HepG2 (cell line): ENCODE data around the gene S100A4. TPM values are rescaled to one million over a fixed set of nuclear protein-coding genes. Genes with fewer than 3 reads are reported as not detected.

Source experiments
- ATAC-seq: fragments of 200-7000 bp; cut with Tn5 transposase; 3 replicates; pipeline ENCODE4 v1.9.1; 2020; ENCODE audit warnings: mild to moderate bottlenecking, moderate library complexity
- BruUV-seq: library from RNA; stranded (reverse); fragments of 400-500 nt; replicated peaks from 2 replicates; lab custom pipeline; 2021; lab: Mats Ljungman, UMichigan
- CTCF ChIA-PET: fragments of 300-600 bp; formaldehyde crosslinking; extraction: SDS; loops from one replicate; lab custom pipeline; 2021; ENCODE audit warnings: low total read pairs, inconsistent platforms, low intra/inter-chr PET ratio; lab: Yijun Ruan, JAX
- POLR2A ChIA-PET: fragments of 350-600 bp; sonication (Branson Sonifier 250); formaldehyde crosslinking; loops from one replicate; lab custom pipeline; 2020; ENCODE audit warnings: antibody characterized with exemption, inconsistent platforms; lab: Yijun Ruan, JAX
- DNase-seq: peaks from one replicate; pipeline ENCODE4 v3.0.0-alpha.2; 2015; ENCODE audit warnings: low spot score
- FAIRE-seq: peaks from 3 replicates; lab custom pipeline; 2011; peaks lifted over from hg19 to GRCh38; lab: Jason Lieb, UNC
- H2AFZ ChIP-seq: one replicate; pipeline ENCODE4 v1.6.1; 2011; ENCODE audit warnings: low read length, inconsistent platforms
- H3K27ac ChIP-seq: fragments of 300-600 bp; 3 replicates; pipeline ENCODE4 v1.8.0; 2011; ENCODE audit warnings: mixed run types, mild to moderate bottlenecking, mixed read lengths, low read length, inconsistent platforms; ENCODE audit not compliant: insufficient read depth; ENCODE audit errors: extremely low read length
- H3K27me3 ChIP-seq, 2 experiments: fragments of 200-600 bp in 1 of 2; 2 replicates in 1 of 2; 3 replicates in 1 of 2; pipeline versions ENCODE4 v1.6.0 to v1.8.0; 2011; ENCODE audit warnings: low read length in 2 of 2, mild to moderate bottlenecking in 2 of 2, moderate library complexity in 2 of 2, inconsistent platforms in 1 of 2; ENCODE audit not compliant: insufficient read depth in 2 of 2, control insufficient read depth in 1 of 2
- H3K36me3 ChIP-seq, 2 experiments: fragments of 200-600 bp in 1 of 2; replicated peaks in 1 of 2; 2 replicates in 1 of 2; 3 replicates in 1 of 2; pipeline versions ENCODE4 v1.5.1 to v1.8.0; 2011; ENCODE audit warnings: low read length in 2 of 2, inconsistent platforms in 1 of 2; ENCODE audit not compliant: insufficient read depth in 2 of 2, control insufficient read depth in 1 of 2
- H3K4me1 ChIP-seq: 2 replicates; pipeline ENCODE4 v1.5.1; 2012; ENCODE audit warnings: low read length, inconsistent platforms; ENCODE audit not compliant: insufficient read depth
- H3K4me2 ChIP-seq: 2 replicates; pipeline ENCODE4 v1.6.0; 2011; ENCODE audit warnings: low read depth, low read length, inconsistent platforms
- H3K4me3 ChIP-seq, 3 experiments: fragments of 200-600 bp in 1 of 3; sonication (generic), shearing (Covaris generic) in 1 of 3; replicated peaks in 1 of 3; 2 replicates each; pipeline ENCODE4 v1.5.1; 2011 to 2016; ENCODE audit warnings: low read length in 3 of 3, inconsistent platforms in 2 of 3, low read depth in 2 of 3, mild to moderate bottlenecking in 2 of 3, control low read depth in 1 of 3, mixed read lengths in 1 of 3; ENCODE audit not compliant: insufficient read depth in 1 of 3
- H3K79me2 ChIP-seq: one replicate; pipeline ENCODE4 v1.6.1; 2011; ENCODE audit warnings: low read length, inconsistent platforms; ENCODE audit not compliant: insufficient read depth
- H3K9ac ChIP-seq: 2 replicates; pipeline ENCODE4 v1.6.0; 2011; ENCODE audit warnings: mild to moderate bottlenecking, low read depth, low read length, inconsistent platforms; ENCODE audit not compliant: insufficient read depth
- H3K9me3 ChIP-seq: 2 replicates; pipeline ENCODE4 v1.5.1; 2012; ENCODE audit warnings: mild to moderate bottlenecking, low read length
- H4K20me1 ChIP-seq: 2 replicates; pipeline ENCODE4 v1.6.0; 2011; ENCODE audit warnings: inconsistent platforms, mild to moderate bottlenecking, low read length, moderate library complexity; ENCODE audit not compliant: insufficient read depth
- ATF2 ChIP-seq: sonication (generic); formaldehyde crosslinking; IDR thresholded peaks from 2 replicates; pipeline ENCODE4 v1.4.0; 2020; ENCODE audit warnings: missing genetic modification reagents
- BORCS8-MEF2B ChIP-seq: sonication (generic); formaldehyde crosslinking; IDR thresholded peaks from 2 replicates; pipeline ENCODE4 v1.8.0; 2022; ENCODE audit warnings: mild to moderate bottlenecking, missing genetic modification reagents
- BRF2 ChIP-seq: sonication (generic); formaldehyde crosslinking; IDR thresholded peaks from 2 replicates; pipeline ENCODE4 v1.8.1; 2022; ENCODE audit warnings: mild to moderate bottlenecking, missing genetic modification reagents
- CBFB ChIP-seq: sonication (generic); formaldehyde crosslinking; IDR thresholded peaks from 2 replicates; pipeline ENCODE4 v1.4.0; 2020; ENCODE audit warnings: missing genetic modification reagents
- CREBL2 ChIP-seq: sonication (generic); formaldehyde crosslinking; IDR thresholded peaks from 2 replicates; pipeline ENCODE4 v1.8.1; 2023; ENCODE audit warnings: missing genetic modification reagents, mild to moderate bottlenecking, borderline replicate concordance
- ESRRA ChIP-seq: sonication (generic); formaldehyde crosslinking; IDR thresholded peaks from 2 replicates; pipeline ENCODE4 v1.5.1; 2020; ENCODE audit warnings: mild to moderate bottlenecking, low read depth, missing genetic modification reagents
- MEIS1 ChIP-seq: sonication (generic); formaldehyde crosslinking; IDR thresholded peaks from 2 replicates; pipeline ENCODE4 v1.9.0; 2021; ENCODE audit warnings: mild to moderate bottlenecking, missing genetic modification reagents, moderate library complexity, borderline replicate concordance
- MTA1 ChIP-seq: sonication (generic); formaldehyde crosslinking; IDR thresholded peaks from 2 replicates; pipeline ENCODE4 v1.4.0; 2020; ENCODE audit warnings: missing genetic modification reagents, mild to moderate bottlenecking, borderline replicate concordance
- NFKBIZ ChIP-seq: IDR thresholded peaks from 2 replicates; pipeline ENCODE4 v1.6.1; 2018; ENCODE audit warnings: missing genetic modification reagents, missing compliant biosample characterization
- RXRA ChIP-seq: sonication (generic); formaldehyde crosslinking; IDR thresholded peaks from 2 replicates; pipeline ENCODE4 v1.5.1; 2020; ENCODE audit warnings: missing genetic modification reagents
- SRSF9 ChIP-seq: fragments of 200-400 bp; formaldehyde crosslinking; IDR thresholded peaks from 2 replicates; pipeline ENCODE4 v1.6.1; 2018; ENCODE audit warnings: borderline replicate concordance, mild to moderate bottlenecking, low read depth, low read length; ENCODE audit not compliant: insufficient read depth, poor library complexity, severe bottlenecking
- TOE1 ChIP-seq: sonication (generic); formaldehyde crosslinking; IDR thresholded peaks from 2 replicates; pipeline ENCODE4 v1.4.0; 2020; ENCODE audit warnings: mild to moderate bottlenecking, missing genetic modification reagents
- ZBTB38 ChIP-seq: sonication (generic); formaldehyde crosslinking; IDR thresholded peaks from 2 replicates; pipeline ENCODE4 v1.5.1; 2020; ENCODE audit warnings: mild to moderate bottlenecking, missing genetic modification reagents
- ZEB1 ChIP-seq: IDR thresholded peaks from 2 replicates; pipeline ENCODE4 v1.6.1; 2012; ENCODE audit warnings: mild to moderate bottlenecking, low read depth, inconsistent platforms; ENCODE audit not compliant: insufficient replicate concordance
- ZNF276 ChIP-seq: sonication (generic); formaldehyde crosslinking; IDR thresholded peaks from 2 replicates; pipeline ENCODE4 v1.4.0; 2020; ENCODE audit warnings: mild to moderate bottlenecking, low read depth, missing genetic modification reagents
- ZNF367 ChIP-seq: sonication (generic); formaldehyde crosslinking; IDR thresholded peaks from 2 replicates; pipeline ENCODE4 v1.4.0; 2020; ENCODE audit warnings: missing genetic modification reagents, borderline replicate concordance
- ZNF784 ChIP-seq: sonication (generic); formaldehyde crosslinking; IDR thresholded peaks from 2 replicates; pipeline ENCODE4 v1.5.1; 2020; ENCODE audit warnings: missing genetic modification reagents, mild to moderate bottlenecking, borderline replicate concordance
- WGBS: methylation state at CpG from one replicate; pipeline ENCODE4 v1.1.6; 2017; ENCODE audit warnings: low lambda C conversion rate; 5-methylcytosine and 5-hydroxymethylcytosine counted together
- in situ Hi-C: cut with HindIII; loops from 2 replicates; pipeline ENCODE4 v1.10.0; 2017; ENCODE audit warnings: low pct_unique_long_range_greater_than_20kb; ENCODE audit not compliant: extremely low pct_ligation_motif_present
- intact Hi-C: fragments of 100-400 bp; cut with micrococcal nuclease; formaldehyde crosslinking; loops from one replicate; pipeline ENCODE4 v1.10.0; 2022; ENCODE audit not compliant: unreplicated experiment
- polyA plus RNA-seq, 8 experiments: library from polyadenylated mRNA; depleted of rRNA in 3 of 8; stranded (reverse) in 7 of 8; unstranded in 1 of 8; fragments of >200 nt; fragmentation: Illumina TruSeq in 4 of 8; extraction: Trizol in 4 of 8; gene quantifications; 2 replicates each; pipeline versions ENCODE4 v1.2.1 to v1.2.3, GENCODE V29; 2011 to 2016; ENCODE audit warnings: low read depth in 4 of 8, missing spikeins in 1 of 8, mixed read lengths in 1 of 8; ENCODE audit not compliant: insufficient read depth in 1 of 8
- total RNA-seq, 5 experiments: library from RNA; depleted of rRNA; stranded (reverse); fragments of >200 nt; fragmentation: Illumina TruSeq; extraction: Trizol; gene quantifications; 2 replicates each; pipeline ENCODE4 v1.2.3, GENCODE V29; 2016; ENCODE audit warnings: low read depth in 1 of 5

S100A4 gene
- total and polyA plus RNA-seq, 2 of the 13 experiments (the other 11 are each of a cell fraction or from before 2014, with no cell fraction given), result 12.9 to 20.2 TPM

- TF ChIP-seq CREBL2 (CRISPR knock-in tag) (0 out of 2 replicates have a peak, but pooled peaks have one; percentile 66), ZBTB38 (CRISPR knock-in tag) (0 out of 2 replicates have a peak, but pooled peaks have one; percentile 18), ZNF784 (CRISPR knock-in tag) (peak; percentile 86), ZNF276 (CRISPR knock-in tag) (no peak), RXRA (peak; percentile 21; the same call in 1 of the 2 replicates), TOE1 (CRISPR knock-in tag) (no peak)
Observed at GRCh38 chr1:153544453-153545066, 1.0 kb downstream of the S100A4 start (continued).

- no peaks in the 10 kb centered on the region for H3K36me3 ChIP-seq
- no peaks in the 10 kb centered on the region for H4K20me1 ChIP-seq
- peaks cover 95% of the 10 kb centered on the region for H3K4me1 ChIP-seq
- in situ Hi-C loops (no loop called here), intact Hi-C loops (no loop called here)
- DNase-seq (no peak), ATAC-seq (no peak), FAIRE-seq (no peak)
- H3K79me2 ChIP-seq, result no peaks in the 10 kb centered on the region
- H3K4me2 ChIP-seq, result no peak overlapping the region
- CTCF ChIA-PET, result no interaction called here
- H2AFZ ChIP-seq, result no peak overlapping the region
- peaks cover 1 to 10% of the 10 kb centered on the region in 2 experiments; a peak in 2 of 5 replicates for H3K27me3 ChIP-seq
- H3K9me3 ChIP-seq, result no peaks in the 10 kb centered on the region
- no peak overlapping the region for H3K9ac ChIP-seq
- BruUV-seq, result no TSS peak
- H3K27ac ChIP-seq, result no peak overlapping the region
- no peak overlapping the region for H3K4me3 ChIP-seq
- 92% methylated on average over 4 of the region's 4 CpGs for WGBS
- POLR2A ChIA-PET, result interaction anchor here (2.0 to 2.9 kb wide), 3 partner anchors 8 to 23 kb away, joined by 16 to 27 read pairs (median 22); partner anchors contain the start of genes S100A2 and S100A6
- no peak for TF ChIP-seq MTA1
- TF ChIP-seq CBFB, result no peak
- TF ChIP-seq BORCS8-MEF2B (CRISPR knock-in tag), result no peak
- TF ChIP-seq ESRRA (CRISPR knock-in tag), result no peak
- TF ChIP-seq NFKBIZ (CRISPR knock-in tag), result no peak
- no peak for TF ChIP-seq ATF2
- TF ChIP-seq ZNF367 (CRISPR knock-in tag), result no peak
- TF ChIP-seq MEIS1, result no peak
- no peak for TF ChIP-seq ZEB1
- TF ChIP-seq SRSF9, result no peak
- TF ChIP-seq BRF2 (CRISPR knock-in tag), result no peak
Observed at GRCh38 chr1:153543736-153544135, 1.9 kb downstream of the S100A4 start.
